ENCODE measurements around the gene METTL5. TPM values are rescaled to one million over a fixed set of nuclear protein-coding genes. Genes with fewer than 3 reads are reported as not detected.
A peak's percentile ranks its signal among the peaks of the same experiment; 100 is the strongest.

Gene METTL5
- total RNA-seq, 4 donors from 2014 or later = 49.8 to 77.3 (median 57.4) TPM

DNA sequence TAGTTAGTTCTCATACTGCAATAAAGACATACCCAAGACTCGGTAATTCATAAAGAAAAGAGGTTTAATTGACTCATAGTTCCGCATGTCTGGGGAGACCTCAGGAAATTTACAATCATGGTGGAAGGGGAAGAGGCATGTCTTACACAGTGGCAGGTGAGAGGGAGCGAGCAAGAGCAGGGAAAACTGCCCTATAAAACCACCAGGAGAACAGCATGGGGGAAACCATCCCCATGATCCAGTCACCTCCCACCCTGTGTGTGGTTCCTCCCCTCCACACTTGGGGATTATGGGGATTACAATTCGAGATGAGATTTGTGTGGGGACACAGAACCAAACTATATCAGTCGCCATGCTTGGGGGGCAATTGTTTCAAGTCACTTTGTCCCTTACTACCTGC, 27.1 kb downstream of the METTL5 start:
- Histone ChIP-seq H3K9me3 (no peaks in the 10 kb centered on the region), H3K4me1 (no peaks in the 10 kb centered on the region), H3K36me3 (peaks cover 0 to 7% of the 10 kb centered on the region in 2 donors), H3K4me3 (replicated peaks in 1 of 3) (no peak overlapping the region), H3K27ac (no peak overlapping the region), H3K27me3 (no peaks in the 10 kb centered on the region)
- intact Hi-C loops (cut with DNase I) = loop anchor here (10.0 kb wide), 1 partner anchor 103 kb away; the partner anchor contains the start of genes CFAP210 and PHOSPHO2
- DNase-seq = no peak
- TF ChIP-seq, protein P1, sequence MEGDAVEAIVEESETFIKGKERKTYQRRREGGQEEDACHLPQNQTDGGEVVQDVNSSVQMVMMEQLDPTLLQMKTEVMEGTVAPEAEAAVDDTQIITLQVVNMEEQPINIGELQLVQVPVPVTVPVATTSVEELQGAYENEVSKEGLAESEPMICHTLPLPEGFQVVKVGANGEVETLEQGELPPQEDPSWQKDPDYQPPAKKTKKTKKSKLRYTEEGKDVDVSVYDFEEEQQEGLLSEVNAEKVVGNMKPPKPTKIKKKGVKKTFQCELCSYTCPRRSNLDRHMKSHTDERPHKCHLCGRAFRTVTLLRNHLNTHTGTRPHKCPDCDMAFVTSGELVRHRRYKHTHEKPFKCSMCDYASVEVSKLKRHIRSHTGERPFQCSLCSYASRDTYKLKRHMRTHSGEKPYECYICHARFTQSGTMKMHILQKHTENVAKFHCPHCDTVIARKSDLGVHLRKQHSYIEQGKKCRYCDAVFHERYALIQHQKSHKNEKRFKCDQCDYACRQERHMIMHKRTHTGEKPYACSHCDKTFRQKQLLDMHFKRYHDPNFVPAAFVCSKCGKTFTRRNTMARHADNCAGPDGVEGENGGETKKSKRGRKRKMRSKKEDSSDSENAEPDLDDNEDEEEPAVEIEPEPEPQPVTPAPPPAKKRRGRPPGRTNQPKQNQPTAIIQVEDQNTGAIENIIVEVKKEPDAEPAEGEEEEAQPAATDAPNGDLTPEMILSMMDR (IDR thresholded peaks at IDR 0.05) = no peak
- 90 to 92% methylated on average over 5 of the region's 5 CpGs for WGBS, 2 donors

DNA sequence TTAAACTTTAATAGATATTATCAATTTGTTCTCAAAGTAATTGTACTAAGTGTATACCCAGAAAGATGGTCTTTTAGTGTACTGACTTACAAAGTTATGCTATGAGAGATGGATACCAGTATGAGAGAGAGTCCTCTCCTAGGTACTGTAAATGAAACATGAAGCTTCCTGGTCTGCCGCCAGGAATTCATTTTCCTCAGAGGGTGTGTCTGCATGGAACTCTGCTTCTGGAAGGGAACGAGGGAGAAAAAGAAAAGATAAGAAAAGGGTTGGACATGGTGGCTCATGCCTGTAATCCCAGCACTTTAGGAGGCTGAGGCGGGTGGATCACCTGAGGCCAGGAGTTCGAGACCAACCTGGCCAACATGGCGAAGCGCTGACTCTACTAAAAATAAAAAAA, 28.3 kb downstream of the METTL5 start:
- intact Hi-C loops (cut with DNase I) = loop anchor here (10.0 kb wide), 1 partner anchor 102 kb away; the partner anchor contains the start of genes CFAP210 and PHOSPHO2
- WGBS, 2 donors = 83 to 91% methylated on average over 6 of the region's 6 CpGs

DNA sequence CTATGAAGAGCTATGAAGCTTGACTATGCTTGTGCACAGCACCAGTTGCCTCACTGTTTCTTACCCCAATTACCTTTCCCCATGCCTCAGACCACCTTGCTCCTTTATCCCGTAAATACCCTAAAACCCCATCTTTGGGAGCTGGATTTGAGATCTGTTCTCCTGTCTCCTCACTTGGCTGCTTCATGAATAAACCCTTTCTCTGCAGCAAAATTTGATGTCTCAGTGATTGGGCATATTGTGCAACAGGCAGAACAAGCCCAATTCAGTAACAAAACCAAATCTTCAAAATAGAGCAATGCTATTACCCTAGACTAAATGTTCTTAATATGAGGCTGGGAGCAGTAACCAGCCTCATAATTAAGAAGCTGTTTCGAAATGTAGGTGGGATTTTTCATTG, 29.5 kb downstream of the METTL5 start:
- no peak overlapping the region for H3K27ac ChIP-seq
- no peak for DNase-seq
- intact Hi-C loops (cut with DNase I) = loop anchor here (10.0 kb wide), 1 partner anchor 100 kb away; the partner anchor contains the start of genes CFAP210 and PHOSPHO2
- H3K4me3 ChIP-seq (replicated peaks in 1 of 3) = no peak overlapping the region
- TF ChIP-seq, protein P1 (IDR thresholded peaks at IDR 0.05) = no peak
- TF ChIP-seq POLR2A (IDR thresholded peaks at IDR 0.05) = no peak
- H3K36me3 ChIP-seq = no peaks in the 10 kb centered on the region
- 67 to 97% methylated on average over 2 of the region's 2 CpGs for WGBS, 2 donors
- H3K4me1 ChIP-seq = no peaks in the 10 kb centered on the region
- H3K27me3 ChIP-seq = no peaks in the 10 kb centered on the region
- no peaks in the 10 kb centered on the region for H3K9me3 ChIP-seq

More for the DNA sequence above, 28.3 kb downstream of the METTL5 start:
- H3K9me3 ChIP-seq = no peaks in the 10 kb centered on the region
- no peak for TF ChIP-seq POLR2A (IDR thresholded peaks at IDR 0.05)
- TF ChIP-seq, protein P1 (IDR thresholded peaks at IDR 0.05) = no peak
- peaks cover 0 to under 1% of the 10 kb centered on the region in 2 donors for H3K36me3 ChIP-seq
- H3K27me3 ChIP-seq = no peaks in the 10 kb centered on the region
- H3K4me1 ChIP-seq = no peaks in the 10 kb centered on the region
- no peak for DNase-seq
- no peak overlapping the region for H3K4me3 ChIP-seq (replicated peaks in 1 of 3)
- no peak overlapping the region for H3K27ac ChIP-seq

DNA sequence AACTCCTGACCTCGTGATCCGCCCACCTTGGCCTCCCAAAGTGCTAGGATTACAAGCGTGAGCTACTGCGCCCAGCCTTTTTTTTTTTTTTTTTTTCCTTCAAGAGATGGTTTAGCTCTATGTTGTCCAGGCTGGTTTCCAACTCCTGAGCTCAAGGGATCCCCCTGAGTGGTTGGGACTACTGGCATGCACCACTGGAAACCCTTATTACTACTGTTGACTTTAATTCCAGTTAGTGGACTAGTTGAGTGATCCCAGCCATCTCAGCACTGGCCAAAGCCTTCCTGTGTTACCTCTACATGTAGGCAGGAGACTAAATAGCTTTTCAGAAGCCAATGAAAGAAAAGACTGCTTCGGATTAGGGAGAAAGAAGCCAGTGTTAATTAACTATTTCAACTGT, 34.1 kb downstream of the METTL5 start:
- Histone ChIP-seq H3K27me3 (no peaks in the 10 kb centered on the region), H3K9me3 (no peaks in the 10 kb centered on the region), H3K4me3 (replicated peaks in 1 of 3) (no peak overlapping the region), H3K4me1 (peaks cover 0 to 5% of the 10 kb centered on the region in 2 donors), H3K36me3 (no peaks in the 10 kb centered on the region), H3K27ac (peak overlapping the region in 1 of 3 donors; percentile 63)
- intact Hi-C loops (cut with DNase I) = loop anchor here (10.0 kb wide), 1 partner anchor 96 kb away; the partner anchor contains the start of genes CFAP210 and PHOSPHO2
- DNase-seq = peak; percentile 84 to 85
- WGBS, 2 donors = 50 to 54% methylated on average over 5 of the region's 5 CpGs
- TF ChIP-seq, protein P1 (IDR thresholded peaks at IDR 0.05) = no peak
- no peak for TF ChIP-seq POLR2A (IDR thresholded peaks at IDR 0.05)

- Histone ChIP-seq H3K36me3 (no peaks in the 10 kb centered on the region), H3K4me1 (peaks cover 0 to 12% of the 10 kb centered on the region in 2 donors), H3K4me3 (replicated peaks in 1 of 3) (no peak overlapping the region), H3K27ac (no peak overlapping the region), H3K27me3 (no peaks in the 10 kb centered on the region), H3K9me3 (no peaks in the 10 kb centered on the region)
- 95 to 100% methylated on average over 1 of the region's 1 CpG for WGBS, 2 donors
- intact Hi-C loops (cut with DNase I) = no loop called here
- DNase-seq = no peak
- TF ChIP-seq, protein P1 (IDR thresholded peaks at IDR 0.05) = no peak
- no peak for TF ChIP-seq POLR2A (IDR thresholded peaks at IDR 0.05)
Measured at GRCh38 chr2:169782513-169782912, 42.2 kb downstream of the METTL5 start.
